NCI-H1092 treated with DMSO at 0.1 percent for 48 hours (cell line): ENCODE measurements around the gene BRSK2.

Experiments used
- DNase-seq: peaks from one replicate; lab custom pipeline; 2025; lab: John Stamatoyannopoulos, UW

BRSK2 gene

DNA sequence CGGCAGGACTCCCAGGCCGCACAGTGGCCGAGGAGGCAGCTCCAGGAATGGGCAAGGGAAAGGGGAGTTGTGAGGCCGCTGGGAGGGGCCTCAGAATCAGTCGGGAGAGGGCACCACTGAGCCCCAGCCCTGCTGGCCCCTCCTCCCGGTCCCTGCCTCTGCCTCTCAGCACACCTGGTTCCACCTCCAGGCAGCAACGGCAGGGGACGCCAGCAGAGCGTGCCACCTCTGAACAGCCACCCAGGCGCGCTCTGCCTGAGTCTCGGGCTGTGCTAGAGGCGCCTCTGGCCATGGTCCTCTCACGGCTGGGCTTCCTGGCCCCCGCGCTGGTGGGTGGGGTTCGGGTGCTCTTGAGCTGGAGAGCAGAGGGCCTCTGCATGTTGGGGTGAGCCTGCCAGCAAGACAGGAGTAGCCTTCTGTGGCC is 63.9 kb downstream of the BRSK2 start:
- peak; percentile 11 for DNase-seq

DNA sequence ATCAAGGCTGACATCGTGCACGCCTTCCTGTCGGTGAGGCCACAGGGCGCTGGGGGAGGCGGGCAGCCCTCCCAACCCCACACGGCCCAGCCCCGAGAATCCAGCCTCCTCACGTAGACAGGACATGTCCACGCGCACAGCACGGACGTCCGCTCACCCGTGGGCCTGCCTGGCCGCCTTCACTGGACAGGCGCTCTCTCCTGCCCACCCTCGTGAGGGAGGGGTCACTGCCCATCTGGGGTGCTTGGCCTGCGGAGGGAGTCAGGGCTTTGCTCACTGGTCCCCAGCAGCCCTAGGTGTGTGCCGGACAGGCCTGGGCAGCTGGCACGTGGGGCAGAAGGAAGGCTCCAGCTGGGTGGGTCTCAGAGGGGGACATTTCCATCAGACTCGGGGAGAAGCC is 64.8 kb downstream of the BRSK2 start:
- DNase-seq, result no peak

DNA sequence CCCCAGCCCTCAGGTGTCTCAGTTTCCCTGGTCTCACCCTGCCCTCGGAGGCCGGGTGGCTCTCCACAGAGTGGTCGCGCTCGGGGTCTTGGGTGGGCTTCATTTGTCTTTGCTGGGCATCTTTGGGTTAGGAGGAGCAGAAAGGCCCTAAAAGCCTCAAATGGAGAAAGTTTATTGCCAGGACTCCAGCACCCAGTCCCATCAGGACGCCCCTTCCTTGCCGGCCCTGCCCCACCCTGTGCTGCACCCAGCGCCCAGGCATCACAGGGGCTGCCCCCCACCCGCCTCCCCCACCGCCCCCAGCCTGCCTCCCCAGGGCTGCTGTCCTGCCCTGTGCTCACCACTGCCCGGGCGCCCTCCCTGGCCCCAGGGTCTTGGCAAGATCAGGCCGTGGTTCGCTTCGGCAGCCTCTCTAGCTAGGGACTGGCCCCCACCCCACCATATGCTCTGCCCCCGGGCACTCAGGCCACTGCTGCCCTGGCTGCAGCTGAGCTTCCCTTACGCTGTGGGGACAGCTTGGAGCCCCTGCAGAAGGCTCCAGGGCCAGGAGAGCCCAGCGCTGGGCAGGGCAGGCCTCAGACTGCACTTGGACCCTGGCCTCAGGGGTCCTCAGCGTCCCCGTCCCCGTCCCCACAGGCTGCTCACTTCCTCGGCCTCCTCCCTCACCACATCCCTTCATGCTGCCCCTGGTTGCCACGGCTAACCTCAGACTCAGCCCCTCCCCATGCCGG is 65.5 kb downstream of the BRSK2 start:
- no peak for DNase-seq

DNA sequence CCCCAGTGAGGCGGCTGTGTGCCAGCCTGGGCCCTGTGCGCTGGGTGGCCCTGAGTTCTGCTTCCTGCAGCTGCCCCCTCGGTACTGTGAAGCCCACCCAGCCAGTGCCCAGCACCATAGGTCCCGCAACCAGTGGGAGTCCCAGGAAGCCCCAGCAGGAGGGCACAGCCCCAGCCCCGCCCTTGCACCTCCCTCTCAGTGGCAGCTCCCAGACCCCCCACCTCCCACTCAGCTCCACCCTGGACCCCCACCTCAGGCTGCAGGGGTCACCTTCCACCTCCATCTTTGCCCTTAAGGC is 66.0 kb downstream of the BRSK2 start:
- DNase-seq, result no peak

DNA sequence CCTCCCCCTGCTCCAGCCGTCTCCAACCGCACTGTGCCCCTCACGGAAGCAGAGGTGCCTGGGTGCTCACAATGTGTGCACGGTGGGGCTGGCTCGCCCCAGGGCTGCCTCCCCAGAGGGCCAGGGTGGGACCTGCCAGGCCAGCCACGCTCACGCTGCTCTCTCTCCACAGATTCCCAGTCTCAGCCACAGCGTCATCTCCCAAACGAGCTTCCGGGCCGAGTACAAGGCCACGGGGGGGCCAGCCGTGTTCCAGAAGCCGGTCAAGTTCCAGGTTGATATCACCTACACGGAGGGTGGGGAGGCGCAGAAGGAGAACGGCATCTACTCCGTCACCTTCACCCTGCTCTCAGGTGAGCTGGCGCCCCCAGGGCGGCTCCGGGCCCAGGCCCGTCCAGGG is 66.4 kb downstream of the BRSK2 start:
- no peak for DNase-seq

DNA sequence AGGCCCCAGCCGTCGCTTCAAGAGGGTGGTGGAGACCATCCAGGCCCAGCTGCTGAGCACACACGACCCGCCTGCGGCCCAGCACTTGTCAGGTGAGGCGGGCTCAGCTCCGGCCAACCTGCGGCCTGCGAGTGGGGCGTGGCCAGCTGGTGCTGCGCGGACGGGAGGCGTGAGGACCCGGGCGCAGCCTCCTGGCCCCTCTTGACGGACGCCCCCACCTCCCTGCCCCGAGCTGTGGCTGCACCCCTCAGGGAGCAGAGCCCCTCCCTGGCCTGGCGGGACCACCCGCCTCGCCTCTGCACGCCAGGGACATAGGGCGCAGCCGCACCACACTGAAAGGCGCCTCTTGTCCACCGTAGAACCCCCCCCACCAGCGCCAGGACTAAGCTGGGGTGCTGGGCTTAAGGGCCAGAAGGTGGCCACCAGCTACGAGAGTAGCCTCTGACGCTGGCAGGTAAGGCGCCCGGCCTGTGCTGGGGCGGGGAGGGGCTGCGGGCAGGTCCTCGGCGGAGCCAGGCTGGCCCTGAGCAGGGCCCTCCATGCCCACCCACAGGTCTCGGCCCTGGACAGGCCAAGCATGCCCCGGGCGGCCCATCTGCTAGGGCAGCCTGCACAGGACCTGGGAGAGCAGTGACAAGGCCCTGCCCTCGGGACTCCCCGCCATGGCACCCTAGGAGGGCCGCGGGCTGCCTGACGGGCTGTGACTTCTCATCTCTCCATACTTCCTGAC is 67.0 kb downstream of the BRSK2 start:
- DNase-seq, result no peak

DNA sequence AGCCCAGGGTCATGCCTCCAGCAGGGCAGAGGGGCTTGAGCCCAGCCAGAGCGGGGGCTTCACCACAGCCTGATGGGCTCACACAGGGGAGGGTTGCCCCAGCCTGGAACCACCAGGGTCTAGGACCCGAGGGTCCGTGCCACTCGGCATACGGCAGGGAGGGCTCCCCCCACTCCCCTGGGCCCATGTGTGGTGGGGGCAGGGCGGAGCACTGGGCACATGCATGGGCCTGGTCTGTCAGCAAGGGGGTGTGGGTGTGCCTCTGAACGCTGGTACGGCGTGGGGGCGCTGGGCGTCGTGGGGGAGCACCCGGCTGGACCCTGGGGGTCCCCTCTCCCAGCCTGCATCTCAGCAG is 67.6 kb downstream of the BRSK2 start:
- no peak for DNase-seq

DNA sequence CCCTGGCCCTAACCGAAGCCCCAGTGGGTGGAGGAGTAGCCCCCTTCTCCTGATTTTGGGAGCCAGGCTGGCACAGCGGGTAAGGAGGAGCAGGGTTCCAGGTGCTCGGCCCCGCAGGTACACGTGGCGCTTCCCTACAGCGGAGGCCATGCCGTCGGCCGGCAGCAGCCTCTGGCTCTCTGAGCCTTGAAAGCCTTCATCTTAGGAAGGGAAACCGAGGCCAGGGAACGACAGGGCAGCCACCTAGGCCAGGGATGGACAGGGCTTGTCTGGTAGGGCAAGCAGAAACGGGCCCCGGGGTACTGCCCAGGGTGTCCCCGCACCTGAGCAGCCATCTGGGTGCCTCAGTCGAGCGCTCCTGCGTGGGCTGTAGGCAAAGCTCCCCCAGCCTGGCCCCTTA is 68.1 kb downstream of the BRSK2 start:
- no peak for DNase-seq

DNA sequence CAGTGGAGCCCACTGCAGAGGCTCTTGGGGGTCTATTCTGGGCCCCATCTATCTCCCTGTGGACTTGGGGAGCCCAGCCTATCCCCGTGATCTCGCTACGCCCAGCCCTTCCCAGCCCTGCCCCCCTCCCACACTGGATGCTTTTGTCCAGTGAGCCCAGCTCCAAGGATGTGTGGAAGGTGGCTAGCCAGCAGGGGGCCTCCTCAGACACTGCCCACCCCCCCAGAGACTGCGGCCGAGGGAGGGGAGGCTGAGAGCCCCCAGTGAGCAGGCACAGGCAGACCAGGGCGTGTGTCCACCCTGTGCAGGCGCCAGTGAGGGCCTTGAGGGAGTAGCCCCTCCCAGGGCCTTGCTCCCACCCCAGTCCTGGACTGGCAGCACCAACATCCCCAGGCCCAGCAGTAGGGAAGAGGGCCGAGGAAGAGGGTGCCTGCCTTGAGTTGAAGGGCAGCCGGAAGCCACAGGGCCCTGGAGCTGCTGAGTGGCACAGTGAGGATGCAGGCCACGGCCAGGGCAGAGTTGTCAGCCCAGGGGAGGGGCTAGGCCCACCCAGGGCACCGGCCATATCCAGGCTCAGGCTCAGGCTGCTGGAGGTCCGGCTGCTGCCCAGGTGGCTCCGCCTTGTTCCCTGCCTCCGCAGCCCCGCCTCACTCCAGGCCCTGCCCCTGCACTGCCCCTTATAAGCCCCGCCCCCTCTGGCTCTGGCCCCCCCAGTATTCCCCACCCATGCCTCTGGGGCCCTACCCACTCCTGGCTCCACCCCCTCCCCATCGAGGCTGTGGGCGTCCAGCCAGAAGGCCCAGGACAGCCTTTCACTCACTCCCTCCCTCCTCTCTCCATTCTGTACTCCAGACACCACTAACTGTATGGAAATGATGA is 68.8 kb downstream of the BRSK2 start:
- no peak for DNase-seq

DNA sequence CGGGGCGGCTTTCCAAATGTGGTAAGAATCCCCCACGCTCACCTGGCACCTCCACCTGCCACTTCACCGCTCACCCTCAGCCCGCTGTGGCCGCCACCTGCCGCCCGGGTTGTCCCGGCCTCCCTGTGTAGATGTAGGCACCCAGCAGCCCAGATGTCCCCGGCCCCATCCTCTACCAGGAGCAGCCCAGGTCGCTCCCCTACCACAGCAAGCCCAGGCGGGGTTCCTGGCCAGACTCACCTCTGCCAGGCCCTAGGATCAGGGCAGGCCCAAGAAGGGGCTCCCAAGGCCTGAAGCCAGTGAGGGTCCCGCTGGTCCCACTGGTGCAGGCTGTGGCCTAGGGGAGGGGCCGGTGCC is 69.5 kb downstream of the BRSK2 start:
- no peak for DNase-seq

DNA sequence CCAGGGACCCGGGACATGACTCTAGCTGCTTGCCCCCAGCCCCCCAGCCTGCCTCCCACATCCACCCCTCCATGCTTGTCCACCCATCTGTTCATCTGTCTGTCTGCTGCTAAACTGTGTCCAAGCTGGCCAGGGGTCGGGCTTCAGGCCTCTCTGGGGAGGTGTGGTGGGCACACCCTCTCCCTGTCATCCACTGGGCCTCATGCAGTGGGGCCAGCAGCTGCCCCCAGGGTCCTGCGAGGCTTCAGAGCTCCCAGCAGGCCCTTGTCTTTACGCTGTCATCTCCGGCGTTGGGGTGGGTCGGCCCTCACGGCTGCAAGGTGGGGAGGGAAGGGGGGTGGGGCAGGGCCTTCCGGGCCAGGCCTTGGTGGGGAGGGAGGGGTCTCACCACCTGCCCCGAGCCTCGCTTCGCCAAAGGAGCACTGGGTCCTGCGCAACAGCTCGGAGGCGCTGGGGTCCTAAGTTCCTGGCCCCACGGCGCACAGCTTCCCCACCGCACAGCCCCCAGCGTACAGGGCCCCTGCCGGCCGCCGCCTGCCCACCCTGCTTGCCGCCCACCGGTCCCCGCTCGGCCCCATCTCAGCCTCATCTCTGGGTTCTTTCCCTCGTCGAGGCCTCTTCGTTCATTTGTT is 70.1 kb downstream of the BRSK2 start:
- DNase-seq, result no peak

DNA sequence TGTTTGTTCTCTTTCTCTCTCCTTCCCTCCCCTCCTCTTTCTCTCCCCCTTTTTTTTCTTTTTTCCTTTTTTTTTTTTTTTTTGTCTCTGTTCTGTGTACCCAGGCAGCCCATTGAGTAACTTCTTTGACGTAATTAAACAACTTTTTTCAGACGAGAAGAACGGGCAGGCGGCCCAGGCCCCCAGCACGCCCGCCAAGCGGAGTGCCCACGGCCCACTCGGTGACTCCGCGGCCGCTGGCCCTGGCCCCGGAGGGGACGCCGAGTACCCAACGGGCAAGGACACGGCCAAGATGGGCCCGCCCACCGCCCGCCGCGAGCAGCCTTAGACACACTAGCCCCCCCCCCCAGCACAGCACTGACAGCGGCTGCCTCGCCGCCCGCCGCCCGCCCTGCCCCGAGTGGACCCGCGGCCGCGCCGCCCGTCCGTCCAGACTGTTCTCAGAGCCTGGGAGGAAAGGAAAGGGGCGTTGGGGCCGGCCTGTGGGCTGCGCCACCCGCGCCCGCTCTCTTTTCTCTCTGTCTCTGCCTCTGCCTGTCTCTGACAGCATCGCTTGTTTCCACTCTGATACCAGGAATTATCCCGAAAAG is 70.8 kb downstream of the BRSK2 start:
- DNase-seq, result no peak

DNA sequence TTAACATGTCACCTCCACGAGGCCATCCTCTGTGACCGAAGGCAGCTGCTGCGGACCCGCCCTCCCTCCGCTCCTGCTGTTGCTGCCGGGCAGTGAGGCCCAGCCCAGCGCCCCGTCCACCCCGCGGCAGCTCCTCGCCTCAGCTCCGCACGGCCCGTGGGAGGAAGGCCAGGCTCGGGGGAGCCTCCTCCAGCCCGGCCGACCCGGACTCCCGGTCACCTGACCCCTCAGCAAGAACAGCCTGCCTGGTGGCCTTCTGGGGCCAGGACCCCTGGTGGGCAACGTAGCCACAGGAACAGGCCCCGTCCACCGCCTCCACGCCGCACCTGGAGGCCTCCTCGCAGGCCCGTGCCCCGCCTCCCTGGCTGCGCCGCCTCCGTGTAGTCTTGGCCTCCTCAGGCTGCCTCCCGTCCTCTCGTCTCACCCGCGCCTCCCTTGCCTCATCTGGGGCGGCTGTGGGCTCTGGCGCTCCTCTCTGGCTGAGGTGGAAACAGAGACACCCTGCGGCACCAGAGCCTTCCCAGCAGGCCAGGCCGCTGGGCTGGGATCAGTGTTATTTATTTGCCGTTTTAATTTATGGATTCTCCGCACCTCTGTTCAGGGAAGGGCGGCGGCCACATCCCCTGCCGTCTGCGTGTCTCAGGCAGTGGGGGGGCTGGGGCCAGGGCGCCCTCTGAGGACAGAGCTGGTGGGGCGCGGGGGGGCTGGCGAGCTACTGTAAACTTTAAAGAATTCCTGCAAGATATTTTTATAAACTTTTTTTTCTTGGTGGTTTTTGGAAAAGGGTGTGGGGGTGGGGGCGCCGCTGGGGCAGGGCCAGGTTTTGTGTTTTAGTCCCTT is 71.5 kb downstream of the BRSK2 start:
- no peak for DNase-seq

DNA sequence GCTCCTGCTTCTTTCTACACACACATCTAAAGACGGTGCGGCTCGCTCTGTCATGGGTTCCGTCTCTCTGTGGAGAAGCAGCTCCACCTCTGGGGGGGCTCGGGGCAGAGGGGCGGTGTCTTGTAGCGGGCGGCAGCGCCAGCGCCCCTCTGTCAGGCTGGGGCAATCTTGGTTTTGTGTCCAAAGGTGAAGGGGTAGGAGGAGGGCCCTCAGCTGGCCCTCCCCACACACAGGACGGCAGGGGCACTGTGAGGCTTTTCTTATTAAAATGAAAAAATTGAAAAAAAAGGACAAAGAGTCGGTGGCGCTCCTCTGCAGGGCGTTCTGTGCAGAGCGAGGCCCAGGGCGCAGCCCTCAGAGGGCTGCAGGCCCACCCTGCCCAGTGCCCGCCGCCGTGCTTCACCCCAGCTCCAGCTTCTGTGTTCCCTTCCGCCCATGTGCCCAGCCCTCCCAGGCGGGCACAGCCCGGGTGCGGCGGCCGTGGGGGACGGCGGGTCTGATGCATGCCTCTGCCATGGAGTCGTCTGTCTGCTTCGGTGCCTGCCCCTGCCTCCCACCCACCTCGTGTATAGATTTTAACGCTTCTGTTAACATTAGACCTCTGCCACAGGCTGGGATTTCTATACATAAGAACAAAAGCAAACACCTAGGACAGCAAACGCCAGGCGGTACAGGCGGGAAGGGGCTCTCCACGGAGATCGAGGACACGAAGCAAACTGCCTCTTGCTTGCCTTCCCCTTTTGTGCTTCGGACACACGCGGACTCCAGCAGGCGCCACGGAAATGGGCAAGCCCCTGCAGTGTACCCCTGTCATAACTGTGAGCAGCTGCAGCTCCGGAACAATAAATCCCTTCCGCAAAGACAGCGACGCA is 72.3 kb downstream of the BRSK2 start:
- DNase-seq, result no peak

DNA sequence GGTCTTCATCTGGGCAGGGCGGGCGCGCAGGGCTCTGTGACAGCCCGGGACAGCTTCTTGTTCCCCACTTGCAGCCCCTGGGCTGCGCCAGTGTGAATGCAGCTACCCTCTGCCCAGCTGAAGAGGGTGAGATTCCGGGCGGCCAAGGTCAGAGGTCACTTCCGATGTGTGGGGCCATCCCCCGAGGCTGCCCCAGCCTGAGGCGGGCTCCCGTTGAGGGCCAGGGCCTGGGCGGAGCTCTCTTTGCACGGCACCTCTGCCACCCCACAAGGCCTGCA is 72.9 kb downstream of the BRSK2 start:
- no peak for DNase-seq

DNA sequence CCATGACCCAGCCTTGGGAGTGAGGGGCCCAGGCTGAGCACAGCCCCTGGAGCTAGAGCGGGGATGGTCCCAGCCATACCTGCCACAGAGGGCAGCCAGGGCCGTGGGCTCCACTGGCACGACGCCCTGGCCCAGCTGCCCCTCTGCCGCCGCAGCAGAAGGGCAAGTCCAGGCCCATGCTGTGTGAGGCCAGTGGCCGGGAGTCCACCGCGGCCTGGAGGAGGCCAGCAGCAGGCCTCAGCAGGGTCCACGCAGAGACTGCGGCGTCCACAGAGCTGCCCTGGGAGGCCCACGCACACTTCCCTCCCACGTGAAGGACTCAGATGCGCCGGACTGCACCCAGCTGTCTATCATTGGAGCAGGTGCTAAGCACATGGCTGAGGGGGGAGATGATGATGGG is 73.3 kb downstream of the BRSK2 start:
- DNase-seq, result no peak

DNA sequence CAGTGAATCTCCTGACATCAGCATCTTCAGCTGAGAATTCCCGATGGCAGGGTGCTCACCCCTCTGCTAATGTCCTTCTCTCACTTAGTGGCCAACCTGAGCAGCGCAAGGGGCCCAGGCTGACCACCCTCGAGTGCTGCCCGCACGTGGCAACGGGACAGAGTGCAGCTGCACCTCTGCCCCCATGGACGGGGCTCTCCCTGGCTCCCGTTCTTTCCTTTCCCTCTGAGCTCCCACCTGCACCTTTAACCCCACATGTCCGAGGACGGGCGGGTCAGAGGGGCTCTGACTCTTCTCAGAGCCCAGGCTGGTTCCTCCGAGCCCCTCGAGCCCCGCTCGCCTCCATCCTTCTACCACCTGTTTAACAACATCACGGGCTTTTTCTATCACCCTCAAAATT is 77.0 kb downstream of the BRSK2 start:
- DNase-seq, result no peak

DNA sequence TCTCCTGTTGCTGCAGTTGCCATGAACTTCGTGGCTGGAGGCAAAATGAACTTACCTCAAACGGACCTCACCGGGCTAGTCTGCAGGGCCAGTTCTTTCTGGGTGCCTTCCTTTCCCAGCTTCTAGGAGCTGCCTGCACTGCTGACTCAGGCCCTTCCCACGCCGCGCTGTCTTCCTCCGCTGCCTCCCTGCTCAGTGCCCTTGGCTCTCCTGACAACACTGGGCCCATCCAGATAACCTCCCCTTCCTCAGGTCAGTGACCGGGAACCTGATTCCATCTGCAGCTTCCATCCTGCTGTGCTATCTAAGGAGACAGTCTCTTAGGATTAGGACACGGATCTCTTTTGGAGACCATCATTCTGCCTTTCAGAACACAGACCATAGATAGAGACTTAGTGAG is 77.5 kb downstream of the BRSK2 start:
- DNase-seq, result no peak

DNA sequence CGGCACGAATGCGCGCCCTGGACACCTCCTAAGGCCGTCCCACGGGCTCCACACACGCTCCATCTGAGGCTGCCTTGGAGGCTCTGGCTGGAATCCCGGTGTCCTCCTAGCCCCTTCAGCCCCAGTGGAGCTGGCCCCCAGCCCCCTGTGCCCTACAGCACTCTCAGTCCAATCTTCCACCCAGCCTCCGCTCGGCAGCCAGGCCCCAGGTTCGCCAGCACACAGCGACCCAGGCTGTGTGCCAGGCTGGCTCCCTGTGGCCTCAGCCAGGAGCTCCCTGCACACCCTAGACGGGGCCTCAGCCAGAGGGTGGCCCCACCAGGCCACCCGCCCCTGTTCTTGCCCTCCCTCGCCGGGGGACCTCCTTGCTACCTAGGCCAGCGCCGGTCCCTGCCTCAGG is 78.3 kb downstream of the BRSK2 start:
- no peak for DNase-seq

DNA sequence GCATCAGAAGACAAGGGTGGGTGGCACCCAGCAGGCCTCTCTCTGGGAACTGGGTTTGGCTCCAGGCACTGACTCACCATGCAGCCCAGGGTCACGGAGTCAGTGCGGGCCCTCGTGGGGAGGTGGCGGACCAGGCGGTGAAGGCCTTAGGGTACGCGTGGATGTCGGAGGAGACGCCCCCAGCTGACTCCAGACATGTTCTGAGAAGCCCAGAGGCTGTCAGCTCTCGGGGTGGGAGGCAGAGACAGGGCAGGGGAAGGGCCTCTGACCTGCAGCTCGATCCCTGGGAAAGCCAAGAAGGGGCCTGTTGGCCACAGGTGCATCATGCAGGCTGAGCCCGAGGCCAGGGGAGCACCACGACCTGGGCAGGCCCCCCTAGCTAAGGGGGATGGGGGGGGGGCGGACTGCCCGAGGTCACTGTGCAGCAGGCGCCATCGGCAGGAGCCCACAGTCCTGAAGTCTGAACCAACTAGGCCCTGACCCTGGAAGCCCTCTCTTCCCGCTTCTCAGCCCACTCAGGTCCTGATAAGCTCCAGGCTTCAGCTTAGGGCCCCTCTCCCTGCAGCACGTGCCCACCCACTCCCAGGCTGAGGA is 78.8 kb downstream of the BRSK2 start:
- DNase-seq, result no peak
